Amniotic stem cell (primary cell): ENCODE measurements around the gene FXYD6.
"Not testable (repeated sequence)": the region's sequence is repeated elsewhere in the genome, so short reads cannot be mapped to it uniquely, and the experiment has no call there.

Experiments used
- DNase-seq: peaks from one replicate; lab custom pipeline; 2025; lab: John Stamatoyannopoulos, UW

Gene FXYD6

GRCh38 chr11:117869604-117870003 is 6.9 kb downstream of the FXYD6 start:
- no peak for DNase-seq

GRCh38 chr11:117868815-117869561 is 7.5 kb downstream of the FXYD6 start:
- no peak for DNase-seq

GRCh38 chr11:117868088-117868487 is 8.4 kb downstream of the FXYD6 start:
- DNase-seq: no peak

GRCh38 chr11:117866526-117866925 is 9.9 kb downstream of the FXYD6 start:
- no peak for DNase-seq

- DNase-seq: not testable (repeated sequence)
Observed at GRCh38 chr11:117865546-117865945, 10.9 kb downstream of the FXYD6 start.

- no peak for DNase-seq
Observed at GRCh38 chr11:117863383-117863782, 13.1 kb downstream of the FXYD6 start.

GRCh38 chr11:117862753-117863152 is 13.7 kb downstream of the FXYD6 start:
- no peak for DNase-seq

GRCh38 chr11:117862019-117862725 is 14.3 kb downstream of the FXYD6 start:
- DNase-seq: no peak

GRCh38 chr11:117861151-117862018 is 15.1 kb downstream of the FXYD6 start:
- no peak for DNase-seq

- DNase-seq: no peak
Observed at GRCh38 chr11:117860139-117860538, 16.3 kb downstream of the FXYD6 start.

- DNase-seq: no peak
Observed at GRCh38 chr11:117859488-117860112, 16.9 kb downstream of the FXYD6 start.

GRCh38 chr11:117859061-117859460 is 17.4 kb downstream of the FXYD6 start:
- DNase-seq: no peak

- no peak for DNase-seq
Observed at GRCh38 chr11:117857734-117858414, 18.6 kb downstream of the FXYD6 start.

- no peak for DNase-seq
Observed at GRCh38 chr11:117855912-117856651, 20.4 kb downstream of the FXYD6 start.

- DNase-seq: no peak
Observed at GRCh38 chr11:117855186-117855845, 21.1 kb downstream of the FXYD6 start.

GRCh38 chr11:117852309-117852708 is 24.1 kb downstream of the FXYD6 start:
- DNase-seq: no peak

- no peak for DNase-seq
Observed at GRCh38 chr11:117851852-117852251, 24.6 kb downstream of the FXYD6 start.

- DNase-seq: no peak
Observed at GRCh38 chr11:117851106-117851505, 25.4 kb downstream of the FXYD6 start.

- no peak for DNase-seq
Observed at GRCh38 chr11:117849781-117850414, 26.6 kb downstream of the FXYD6 start.
